Panc1 (cell line): ENCODE results near the gene RBM19.

Source experiments
- POLR2AphosphoS5 ChIP-seq: IDR thresholded peaks from 2 replicates; pipeline ENCODE4 v1.6.1; 2012; ENCODE audit warnings: mild to moderate bottlenecking, low read depth, low read length, moderate library complexity
- SIN3A ChIP-seq: IDR thresholded peaks from 2 replicates; pipeline ENCODE4 v1.6.1; 2012; ENCODE audit warnings: low read depth, mild to moderate bottlenecking, low read length, moderate library complexity, borderline replicate concordance; ENCODE audit not compliant: insufficient read depth
- TCF7L2 ChIP-seq: IDR thresholded peaks from 2 replicates; pipeline ENCODE4 v1.6.1; 2011; ENCODE audit warnings: mild to moderate bottlenecking, low read depth, low read length, inconsistent platforms
- TF ChIP-seq, protein P1 (sequence below): fragments of 450-650 bp; IDR thresholded peaks from 2 replicates; pipeline ENCODE4 v1.5.1; 2017; ENCODE audit warnings: mild to moderate bottlenecking
- TF ChIP-seq, protein P2 (sequence below), 2 experiments: IDR thresholded peaks; 2 replicates each; pipeline ENCODE4 v1.6.1; 2011 to 2012; ENCODE audit warnings: low read depth in 2 of 2, control low read depth in 1 of 2, low read length in 1 of 2, mild to moderate bottlenecking in 1 of 2, moderate library complexity in 1 of 2; ENCODE audit not compliant: insufficient read depth in 1 of 2

DNA sequence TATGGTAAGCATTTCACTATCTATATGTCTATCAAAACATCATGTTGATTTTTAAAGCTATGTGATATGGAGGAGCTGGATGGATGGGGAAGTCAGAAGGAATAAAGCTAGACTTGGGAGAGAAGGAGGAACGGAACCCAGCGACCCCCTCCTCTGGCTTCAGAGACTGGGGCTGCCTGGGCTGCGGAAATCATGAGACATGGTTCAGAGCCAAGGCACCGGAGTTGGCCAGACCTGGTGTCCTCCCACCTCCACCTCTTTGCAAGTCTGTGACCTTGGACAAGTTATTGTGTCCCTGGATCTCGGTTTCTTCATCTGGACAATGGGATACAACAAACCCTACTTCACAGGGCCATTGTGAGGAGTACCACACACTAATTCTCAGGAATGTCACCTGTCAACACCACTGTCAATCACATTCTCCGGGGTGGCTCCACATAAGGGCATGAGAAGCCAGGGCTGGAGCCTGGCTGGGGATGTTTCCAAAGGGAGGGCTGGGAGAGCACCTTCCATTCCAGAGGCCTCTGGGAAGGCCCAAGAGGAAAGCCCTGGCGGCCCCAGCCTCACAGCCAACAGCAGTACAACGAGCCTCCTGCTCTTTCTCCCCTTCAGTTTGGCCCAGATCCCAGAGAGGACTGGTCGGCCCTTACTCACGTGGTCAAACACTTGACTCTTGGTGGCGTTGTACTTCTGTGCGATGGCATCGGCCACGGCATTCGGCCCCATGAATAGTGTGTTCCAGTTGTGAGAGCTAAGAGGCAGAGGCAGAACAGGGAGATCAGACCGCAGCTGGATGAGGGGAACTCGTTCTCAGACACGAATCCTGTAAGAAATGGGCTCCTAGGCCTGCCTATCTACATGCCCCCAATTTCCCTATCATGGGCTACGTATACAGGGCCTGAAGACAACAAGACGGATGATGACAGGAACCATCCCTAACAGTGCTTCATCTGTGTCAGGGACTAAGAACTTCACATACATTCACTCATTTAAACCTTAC, 20.7 kb downstream of the RBM19 start:
- TF ChIP-seq, protein P1, sequence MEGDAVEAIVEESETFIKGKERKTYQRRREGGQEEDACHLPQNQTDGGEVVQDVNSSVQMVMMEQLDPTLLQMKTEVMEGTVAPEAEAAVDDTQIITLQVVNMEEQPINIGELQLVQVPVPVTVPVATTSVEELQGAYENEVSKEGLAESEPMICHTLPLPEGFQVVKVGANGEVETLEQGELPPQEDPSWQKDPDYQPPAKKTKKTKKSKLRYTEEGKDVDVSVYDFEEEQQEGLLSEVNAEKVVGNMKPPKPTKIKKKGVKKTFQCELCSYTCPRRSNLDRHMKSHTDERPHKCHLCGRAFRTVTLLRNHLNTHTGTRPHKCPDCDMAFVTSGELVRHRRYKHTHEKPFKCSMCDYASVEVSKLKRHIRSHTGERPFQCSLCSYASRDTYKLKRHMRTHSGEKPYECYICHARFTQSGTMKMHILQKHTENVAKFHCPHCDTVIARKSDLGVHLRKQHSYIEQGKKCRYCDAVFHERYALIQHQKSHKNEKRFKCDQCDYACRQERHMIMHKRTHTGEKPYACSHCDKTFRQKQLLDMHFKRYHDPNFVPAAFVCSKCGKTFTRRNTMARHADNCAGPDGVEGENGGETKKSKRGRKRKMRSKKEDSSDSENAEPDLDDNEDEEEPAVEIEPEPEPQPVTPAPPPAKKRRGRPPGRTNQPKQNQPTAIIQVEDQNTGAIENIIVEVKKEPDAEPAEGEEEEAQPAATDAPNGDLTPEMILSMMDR = no peak
- TF ChIP-seq POLR2AphosphoS5 (no peak), SIN3A (no peak), TCF7L2 (no peak)
- TF ChIP-seq, protein P2, sequence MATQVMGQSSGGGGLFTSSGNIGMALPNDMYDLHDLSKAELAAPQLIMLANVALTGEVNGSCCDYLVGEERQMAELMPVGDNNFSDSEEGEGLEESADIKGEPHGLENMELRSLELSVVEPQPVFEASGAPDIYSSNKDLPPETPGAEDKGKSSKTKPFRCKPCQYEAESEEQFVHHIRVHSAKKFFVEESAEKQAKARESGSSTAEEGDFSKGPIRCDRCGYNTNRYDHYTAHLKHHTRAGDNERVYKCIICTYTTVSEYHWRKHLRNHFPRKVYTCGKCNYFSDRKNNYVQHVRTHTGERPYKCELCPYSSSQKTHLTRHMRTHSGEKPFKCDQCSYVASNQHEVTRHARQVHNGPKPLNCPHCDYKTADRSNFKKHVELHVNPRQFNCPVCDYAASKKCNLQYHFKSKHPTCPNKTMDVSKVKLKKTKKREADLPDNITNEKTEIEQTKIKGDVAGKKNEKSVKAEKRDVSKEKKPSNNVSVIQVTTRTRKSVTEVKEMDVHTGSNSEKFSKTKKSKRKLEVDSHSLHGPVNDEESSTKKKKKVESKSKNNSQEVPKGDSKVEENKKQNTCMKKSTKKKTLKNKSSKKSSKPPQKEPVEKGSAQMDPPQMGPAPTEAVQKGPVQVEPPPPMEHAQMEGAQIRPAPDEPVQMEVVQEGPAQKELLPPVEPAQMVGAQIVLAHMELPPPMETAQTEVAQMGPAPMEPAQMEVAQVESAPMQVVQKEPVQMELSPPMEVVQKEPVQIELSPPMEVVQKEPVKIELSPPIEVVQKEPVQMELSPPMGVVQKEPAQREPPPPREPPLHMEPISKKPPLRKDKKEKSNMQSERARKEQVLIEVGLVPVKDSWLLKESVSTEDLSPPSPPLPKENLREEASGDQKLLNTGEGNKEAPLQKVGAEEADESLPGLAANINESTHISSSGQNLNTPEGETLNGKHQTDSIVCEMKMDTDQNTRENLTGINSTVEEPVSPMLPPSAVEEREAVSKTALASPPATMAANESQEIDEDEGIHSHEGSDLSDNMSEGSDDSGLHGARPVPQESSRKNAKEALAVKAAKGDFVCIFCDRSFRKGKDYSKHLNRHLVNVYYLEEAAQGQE (IDR thresholded peaks at IDR 0.05; ENCODE audit: insufficient read depth in 1 of 2, low read depth in 2 of 2, low read length in 1 of 2) = no peak
